MM.1S (cell line): ENCODE results near the gene KIDINS220.

Experiments
- CTCF ChIP-seq: fragments of 300-600 bp; sonication (generic); IDR thresholded peaks from 2 replicates; pipeline ENCODE4 v1.5.1; 2016; ENCODE audit warnings: antibody characterized with exemption, low read length, mixed read lengths
- EZH2 ChIP-seq: fragments of 300-600 bp; sonication (generic); optimal IDR thresholded peaks from 2 replicates; pipeline ENCODE3; 2017; ENCODE audit warnings: low read depth, mild to moderate bottlenecking, antibody characterized with exemption, low read length, mixed read lengths
- EZH2phosphoT487 ChIP-seq: fragments of 300-600 bp; sonication (generic); IDR thresholded peaks from 2 replicates; pipeline ENCODE4 v1.6.1; 2018; ENCODE audit warnings: antibody characterized with exemption, low read length

- TF ChIP-seq CTCF, result no peak
- TF ChIP-seq EZH2phosphoT487, result no peak
- no peak for TF ChIP-seq EZH2
Measured at GRCh38 chr2:8740136-8740535, 97.3 kb downstream of the KIDINS220 start.
